COLO668 (cell line): ENCODE measurements around the gene SNRPB2.

Experiments
- DNase-seq: peaks from one replicate; lab custom pipeline; 2025; ENCODE audit not compliant: unreplicated experiment; lab: John Stamatoyannopoulos, UW

The SNRPB2 gene

GRCh38 chr20:16732506-16733152 lies 2.8 kb downstream of the SNRPB2 start:
- no peak for DNase-seq

- DNase-seq, result no peak
These were observed 10.7 kb downstream of the SNRPB2 start for GRCh38 chr20:16740365-16741072.

- no peak for DNase-seq
These were observed 14.5 kb downstream of the SNRPB2 start for GRCh38 chr20:16744178-16744807.

GRCh38 chr20:16745204-16745603 lies 15.4 kb downstream of the SNRPB2 start:
- no peak for DNase-seq

GRCh38 chr20:16747291-16747811 lies 17.5 kb downstream of the SNRPB2 start:
- DNase-seq, result peak; percentile 34

- DNase-seq, result no peak
These were observed 18.6 kb downstream of the SNRPB2 start, which contains the start of gene OTOR for GRCh38 chr20:16748308-16748900. TSS of gene OTOR (plus strand) at chr20:16748358. CDS start at chr20:16748402, 44 bp downstream.

GRCh38 chr20:16749573-16749972 lies 19.7 kb downstream of the SNRPB2 start:
- DNase-seq, result no peak

- DNase-seq, result no peak
These were observed 22.3 kb downstream of the SNRPB2 start for GRCh38 chr20:16752082-16752481.

GRCh38 chr20:16752901-16753300 lies 23.1 kb downstream of the SNRPB2 start:
- DNase-seq, result no peak

- DNase-seq, result no peak
These were observed 28.8 kb downstream of the SNRPB2 start for GRCh38 chr20:16758454-16759180.

- no peak for DNase-seq
These were observed 29.3 kb downstream of the SNRPB2 start for GRCh38 chr20:16759181-16759563.

- no peak for DNase-seq
These were observed 30.8 kb downstream of the SNRPB2 start for GRCh38 chr20:16760431-16761304.

- peak; percentile 70 for DNase-seq
These were observed 31.5 kb downstream of the SNRPB2 start for GRCh38 chr20:16761305-16761829.

GRCh38 chr20:16764560-16764959 lies 34.7 kb downstream of the SNRPB2 start:
- no peak for DNase-seq

- DNase-seq, result no peak
These were observed 41.4 kb downstream of the SNRPB2 start for GRCh38 chr20:16771213-16771612.

- no peak for DNase-seq
These were observed 46.1 kb downstream of the SNRPB2 start for GRCh38 chr20:16775961-16776360.

- no peak for DNase-seq
These were observed 47.3 kb downstream of the SNRPB2 start for GRCh38 chr20:16777126-16777525.

GRCh38 chr20:16778159-16778558 lies 48.3 kb downstream of the SNRPB2 start:
- DNase-seq, result no peak

- no peak for DNase-seq
These were observed 51.7 kb downstream of the SNRPB2 start for GRCh38 chr20:16781496-16781895.

- no peak for DNase-seq
These were observed 55.4 kb downstream of the SNRPB2 start for GRCh38 chr20:16785226-16785625.
